Measurements from ENCODE around the gene NMUR1.

Gene NMUR1

DNA sequence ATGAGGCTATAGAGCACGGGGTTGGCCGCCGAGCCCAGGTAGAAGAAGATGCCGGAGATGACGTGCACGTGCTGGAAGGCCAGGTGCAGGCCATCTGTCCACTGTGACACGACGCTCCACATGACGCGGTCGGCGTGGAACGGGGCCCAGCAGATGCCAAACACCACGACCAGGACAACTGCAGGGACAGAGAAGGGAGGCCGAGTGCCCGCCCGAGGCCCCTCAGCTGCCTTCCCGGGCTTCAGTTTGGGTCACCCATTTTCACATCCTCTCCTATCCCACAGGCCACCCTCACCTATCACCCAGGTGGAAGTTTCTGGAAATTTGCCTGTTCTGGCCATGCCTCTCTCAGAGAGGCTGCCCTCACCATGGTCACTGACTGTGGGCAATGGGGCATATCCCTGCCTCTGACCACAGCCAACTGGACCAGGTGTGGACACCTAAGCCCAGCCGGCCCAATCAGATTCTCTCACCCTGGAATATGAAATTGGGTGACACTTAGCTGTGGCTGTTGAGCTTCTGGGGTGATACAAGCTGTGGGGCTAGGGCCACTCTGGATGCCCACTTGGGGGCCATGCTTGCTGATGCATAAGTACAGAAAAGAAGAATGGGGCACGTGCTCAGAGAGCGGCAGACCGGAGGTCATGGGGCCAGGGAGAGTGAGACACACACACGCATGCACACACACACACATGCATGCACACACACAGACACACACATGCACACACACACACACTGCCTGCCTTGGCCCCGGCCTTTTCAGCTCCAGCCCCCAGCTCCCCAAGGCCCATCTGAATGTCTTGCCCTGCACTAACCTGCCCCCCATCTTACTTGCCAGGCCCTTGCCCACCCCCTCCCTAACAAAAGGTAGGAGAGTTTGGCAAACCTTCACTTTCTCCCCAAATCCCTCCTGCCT, 4.7 kb downstream of the NMUR1 start:
- DNase-seq (ENCODE audit: low read depth in 2 of 2) = no peak

DNA sequence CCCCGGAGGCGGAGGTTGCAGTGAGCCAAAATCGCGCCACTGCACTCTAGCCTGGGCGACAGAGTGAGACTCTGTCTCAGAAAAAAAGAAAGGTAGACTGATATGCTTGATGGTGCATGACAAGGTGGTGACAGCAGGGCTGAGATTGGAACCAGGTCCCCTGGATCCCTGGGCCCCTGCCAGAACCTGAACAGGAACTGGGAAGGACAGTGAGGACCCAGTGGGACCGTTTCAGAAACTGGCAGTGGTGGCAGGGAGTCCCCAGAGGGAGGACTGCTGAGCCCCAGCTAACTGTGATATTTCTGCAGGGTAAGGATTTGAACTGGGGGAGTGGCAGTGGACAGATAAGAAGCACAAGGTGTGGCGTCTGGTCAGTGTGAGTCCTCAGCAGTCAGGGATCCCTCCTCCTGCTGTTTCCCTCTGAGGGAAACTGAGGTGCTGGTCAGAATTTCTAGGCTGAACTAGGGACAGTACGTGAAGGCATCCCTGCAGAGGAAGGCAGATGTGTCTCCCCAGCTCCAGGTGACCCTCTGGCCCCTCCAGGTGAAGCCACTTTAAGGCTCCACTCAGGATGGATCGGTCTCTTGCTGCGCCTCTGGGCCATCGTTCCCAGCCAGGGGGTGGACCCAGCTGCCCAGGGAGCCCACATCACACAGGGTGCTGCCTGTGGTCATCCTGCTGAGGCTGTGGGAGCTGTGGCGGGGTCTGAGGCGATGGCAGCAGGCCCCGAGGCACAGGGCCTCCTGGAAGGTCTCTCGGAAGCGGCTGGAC, 5.6 kb downstream of the NMUR1 start:
- DNase-seq (ENCODE audit: low read depth in 2 of 2) = no peak

DNA sequence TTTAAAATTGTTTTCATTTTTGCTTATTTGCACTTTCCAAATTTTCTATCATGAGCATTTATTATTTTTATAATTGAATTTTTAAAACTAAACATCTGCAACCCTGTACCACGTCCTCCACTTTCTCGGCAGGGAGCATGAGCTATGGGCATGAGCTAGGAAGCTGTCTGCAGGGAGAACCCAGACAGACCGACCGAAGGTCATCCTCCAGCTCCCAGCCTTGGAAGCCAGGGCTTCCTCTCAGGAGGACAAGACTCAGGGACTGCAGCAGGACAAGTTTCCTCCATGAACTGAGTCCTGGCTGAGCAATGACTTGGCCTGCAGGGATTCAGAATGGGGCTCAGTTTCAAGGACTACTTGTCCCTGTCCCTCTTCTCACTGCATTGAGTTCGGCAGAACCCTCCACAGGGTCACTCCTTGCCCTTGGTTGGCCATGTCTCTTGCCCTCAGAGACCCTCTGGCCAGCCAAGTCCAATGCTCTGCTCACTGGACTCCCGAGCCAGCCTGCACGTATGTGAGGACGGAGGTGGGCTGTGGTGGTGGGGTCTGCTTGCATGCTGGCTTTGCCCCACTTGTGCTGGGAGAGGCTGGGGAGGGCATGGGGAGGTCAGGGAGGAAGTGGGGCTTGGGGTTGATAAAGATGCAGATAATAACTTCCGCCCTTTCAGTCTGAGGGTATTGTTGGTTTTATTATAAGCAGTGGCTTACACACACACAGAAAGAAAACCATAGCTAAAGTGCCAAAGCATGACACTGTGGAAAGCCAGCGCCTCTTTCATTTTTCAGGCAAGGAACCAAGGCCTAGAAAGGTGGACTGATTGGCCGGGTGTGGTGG, 6.6 kb downstream of the NMUR1 start:
- no peak for DNase-seq (ENCODE audit: low read depth in 2 of 2)

DNA sequence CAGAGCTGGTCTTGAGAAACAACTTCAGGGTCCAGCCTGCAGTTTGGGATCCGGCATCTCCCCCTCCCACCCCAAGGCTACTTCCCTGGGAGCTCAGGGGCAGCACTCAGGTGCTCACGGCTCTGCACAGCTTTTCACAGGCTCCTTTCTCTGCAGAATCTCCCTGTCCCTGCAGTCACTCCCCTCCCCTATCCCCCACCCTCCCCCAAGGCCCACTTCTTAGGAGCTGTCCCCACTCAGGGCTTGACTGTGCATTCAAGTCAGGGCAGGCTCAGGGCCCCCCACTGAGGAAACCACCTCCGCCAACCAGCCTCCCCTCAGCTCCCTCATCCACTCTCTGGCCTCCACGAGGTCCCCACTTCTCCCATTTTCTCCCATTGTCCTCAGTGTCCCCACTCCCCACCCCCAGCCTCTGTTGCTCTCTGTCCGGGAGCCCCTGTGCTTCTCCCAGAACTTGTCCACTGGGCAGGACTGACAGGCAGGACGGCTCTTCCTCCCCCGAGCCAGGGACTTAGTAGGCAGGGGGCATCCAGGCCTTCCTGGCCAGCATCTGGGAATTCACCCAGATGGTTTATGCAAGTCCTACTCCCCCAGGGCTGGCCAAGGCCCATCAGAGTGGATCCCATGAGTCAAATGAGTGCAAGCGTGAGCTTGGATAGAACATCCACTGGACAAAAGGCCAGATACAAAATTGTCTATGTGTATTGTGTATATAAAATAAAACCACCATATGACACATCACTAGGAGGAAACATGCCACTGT, 7.6 kb downstream of the NMUR1 start:
- no peak for DNase-seq (ENCODE audit: low read depth in 2 of 2)

DNA sequence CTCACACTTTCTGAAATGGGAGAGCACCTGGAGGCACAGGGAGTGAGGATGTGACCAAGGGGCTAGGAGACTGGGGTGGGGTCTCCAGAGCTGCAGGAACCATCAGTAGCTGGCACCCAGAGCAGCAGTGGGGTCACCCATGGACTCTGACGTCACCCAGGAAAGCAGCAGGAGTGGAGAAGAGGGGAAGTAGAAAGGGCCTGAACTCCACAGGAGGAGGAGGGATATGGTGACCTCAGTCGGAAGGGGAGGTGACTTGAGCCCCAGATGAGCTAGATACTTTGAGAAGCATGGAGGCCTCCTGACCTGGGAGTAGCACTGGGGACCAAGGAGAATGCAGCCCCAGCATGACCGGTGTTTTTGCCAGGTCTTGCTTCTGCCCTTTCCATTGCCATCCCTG, 8.8 kb downstream of the NMUR1 start:
- DNase-seq (ENCODE audit: low read depth in 2 of 2) = no peak

DNA sequence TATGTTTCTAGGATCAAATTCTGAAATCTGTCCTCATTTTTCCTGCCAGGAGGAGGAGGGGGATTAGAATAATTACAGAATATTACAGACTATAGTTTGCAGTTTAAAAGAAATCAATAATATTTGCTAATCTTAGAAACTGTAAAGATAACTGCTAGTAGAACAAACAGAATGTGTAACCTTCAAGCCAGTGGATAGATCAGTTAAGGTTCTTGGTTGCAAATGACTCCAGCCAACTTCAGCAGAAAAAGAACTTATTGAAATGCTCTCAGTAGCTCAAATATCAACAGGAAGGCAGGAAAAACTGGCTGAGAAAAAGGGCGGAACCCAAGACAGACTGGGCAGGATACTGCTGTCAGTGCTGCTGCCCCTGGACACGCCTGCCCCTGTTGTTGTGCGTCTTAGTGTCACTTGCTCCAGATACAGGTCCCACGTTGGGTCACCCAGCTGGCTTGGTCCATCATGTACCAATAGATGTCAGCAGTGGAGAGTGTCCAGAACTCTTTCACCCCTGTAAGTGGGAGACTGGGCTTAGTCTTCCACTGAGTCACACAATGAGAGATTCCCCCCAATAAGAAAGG, 10.2 kb downstream of the NMUR1 start:
- DNase-seq (ENCODE audit: low read depth in 2 of 2) = no peak

DNA sequence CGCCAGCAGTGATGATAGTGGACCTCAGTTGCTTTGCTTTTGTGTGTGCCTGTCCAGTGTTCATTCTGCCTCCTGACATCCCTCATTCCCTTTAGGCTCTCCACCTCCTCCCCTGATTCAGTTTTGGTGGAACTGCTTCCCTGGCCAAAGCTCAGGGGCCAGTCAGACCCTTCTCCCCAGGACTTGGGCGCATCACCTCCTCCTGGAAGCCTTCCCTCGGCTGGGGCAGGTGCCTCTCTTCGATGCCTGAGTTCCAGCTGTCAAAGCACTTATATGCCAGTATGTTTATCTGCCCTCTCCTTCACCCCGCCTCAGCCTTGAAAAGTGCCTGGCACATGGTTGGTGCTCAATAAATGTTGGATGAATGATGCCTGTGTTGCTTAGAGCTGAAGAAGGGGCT, 11.5 kb downstream of the NMUR1 start:
- DNase-seq (ENCODE audit: low read depth in 2 of 2) = no peak

DNA sequence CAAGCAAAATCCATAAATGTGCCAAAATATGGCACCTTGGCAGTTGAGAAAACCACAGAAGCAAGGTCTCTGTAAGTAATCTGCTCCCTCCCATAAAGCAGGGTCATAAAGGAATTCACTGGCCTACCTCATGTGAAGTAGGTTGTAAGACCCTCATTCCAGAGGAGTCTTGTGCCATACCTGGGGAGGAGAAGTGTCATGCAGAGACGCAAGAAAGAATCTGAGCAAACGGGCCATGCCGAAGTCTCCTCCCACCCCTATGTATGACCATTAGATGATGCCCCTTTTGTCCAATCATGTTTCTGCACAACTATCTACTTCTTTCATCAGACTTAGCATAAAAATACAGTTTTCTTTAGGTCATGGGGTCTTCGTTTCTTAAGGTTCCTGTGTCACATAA, 14.6 kb downstream of the NMUR1 start:
- no peak for DNase-seq (ENCODE audit: low read depth in 2 of 2)

DNA sequence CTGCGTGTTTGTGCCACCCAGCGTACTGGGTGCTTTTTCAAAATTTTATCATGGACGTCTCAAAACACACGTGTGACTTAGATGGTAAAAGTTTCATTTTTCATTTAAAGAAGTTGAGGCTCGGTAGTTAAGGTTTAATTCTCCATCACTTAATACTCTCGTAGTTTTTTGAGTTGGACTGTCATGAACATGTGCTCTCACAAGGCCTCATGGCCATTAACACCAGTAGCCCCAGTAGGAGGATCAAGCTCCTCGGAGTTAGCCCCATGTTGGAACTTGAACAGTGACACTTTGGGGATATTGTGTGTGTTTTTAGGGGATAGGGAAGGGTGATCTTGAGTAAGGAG, 15.3 kb downstream of the NMUR1 start:
- no peak for DNase-seq (ENCODE audit: low read depth in 2 of 2)

DNA sequence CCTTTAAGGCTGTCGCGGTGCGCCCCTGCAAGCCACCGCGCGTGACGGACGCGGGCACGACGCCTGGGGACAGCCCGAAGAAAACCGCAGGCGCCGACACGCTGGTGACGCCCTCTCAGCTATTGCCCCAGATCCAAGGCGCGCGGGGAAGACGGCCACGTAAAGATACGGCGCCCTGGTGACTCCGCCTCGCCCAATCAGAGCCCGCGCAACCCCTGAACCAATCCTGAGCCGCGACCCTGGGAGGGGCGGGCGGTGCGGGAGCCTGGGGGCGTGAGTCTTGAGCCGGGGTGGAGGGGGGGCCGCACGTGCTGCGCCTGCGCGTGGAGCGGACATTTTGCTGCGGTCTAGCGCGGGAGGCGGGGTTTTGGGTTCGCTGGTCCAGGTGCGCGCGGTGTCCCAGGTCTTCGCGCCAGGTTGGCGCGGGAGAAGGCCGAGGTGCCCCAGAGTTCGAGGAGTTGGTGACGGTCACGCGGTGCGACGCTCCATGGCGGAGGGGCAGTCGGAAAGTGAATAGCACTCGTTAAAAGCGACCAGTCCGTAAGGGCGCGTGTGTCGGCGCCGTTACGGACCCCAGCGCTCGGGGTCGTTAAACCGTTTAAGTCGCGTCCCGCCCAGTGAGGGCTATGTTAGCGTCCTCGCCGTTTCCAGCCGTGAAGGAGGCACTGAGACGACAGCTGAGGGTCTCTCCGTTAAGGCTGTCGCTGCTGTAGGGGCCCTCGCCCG, 15.9 kb downstream of the NMUR1 start:
- DNase-seq (ENCODE audit: low read depth in 2 of 2) = peak; percentile 97 to 98

DNA sequence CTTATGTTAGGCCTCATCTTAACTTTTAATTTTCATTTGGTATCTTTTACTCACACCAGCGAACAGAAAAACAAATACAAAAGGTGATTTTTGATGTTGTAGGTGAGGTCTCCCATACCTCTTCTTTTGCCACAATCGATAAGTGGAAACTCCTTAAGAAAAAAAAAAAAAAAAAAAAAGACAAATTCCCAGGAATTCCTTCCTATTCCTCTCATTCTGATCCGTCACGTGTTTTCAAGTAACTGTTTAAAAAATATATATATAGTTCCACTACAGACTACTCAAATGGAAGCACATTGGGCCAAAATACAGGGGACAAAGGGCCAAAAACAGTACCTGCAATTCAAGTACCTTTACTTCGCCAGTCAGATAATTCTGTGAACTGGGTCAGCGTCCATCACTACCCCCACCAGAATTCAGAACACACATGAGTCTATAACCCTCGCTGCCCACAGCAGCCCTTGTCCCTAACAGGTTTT, 16.5 kb downstream of the NMUR1 start:
- no peak for DNase-seq (ENCODE audit: low read depth in 2 of 2)

DNA sequence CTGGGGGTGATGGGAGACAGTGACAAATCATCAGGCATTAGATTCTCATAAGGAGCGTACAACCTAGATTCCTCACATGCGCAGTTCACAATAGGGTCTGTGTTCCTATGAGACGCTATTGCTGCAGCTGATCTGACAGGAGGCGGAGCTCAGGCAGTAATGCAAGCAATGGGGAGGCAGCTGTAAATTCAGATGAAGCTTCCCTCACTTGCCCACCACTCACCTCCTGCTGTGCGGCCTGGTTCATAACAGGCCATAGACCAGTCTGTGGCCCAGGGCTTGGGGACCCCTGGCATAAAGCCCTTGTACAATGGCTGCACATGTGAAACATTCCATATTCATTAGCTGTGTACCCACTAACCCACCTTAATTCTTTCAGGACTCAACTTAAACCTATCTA, 18.0 kb downstream of the NMUR1 start:
- no peak for DNase-seq (ENCODE audit: low read depth in 2 of 2)

DNA sequence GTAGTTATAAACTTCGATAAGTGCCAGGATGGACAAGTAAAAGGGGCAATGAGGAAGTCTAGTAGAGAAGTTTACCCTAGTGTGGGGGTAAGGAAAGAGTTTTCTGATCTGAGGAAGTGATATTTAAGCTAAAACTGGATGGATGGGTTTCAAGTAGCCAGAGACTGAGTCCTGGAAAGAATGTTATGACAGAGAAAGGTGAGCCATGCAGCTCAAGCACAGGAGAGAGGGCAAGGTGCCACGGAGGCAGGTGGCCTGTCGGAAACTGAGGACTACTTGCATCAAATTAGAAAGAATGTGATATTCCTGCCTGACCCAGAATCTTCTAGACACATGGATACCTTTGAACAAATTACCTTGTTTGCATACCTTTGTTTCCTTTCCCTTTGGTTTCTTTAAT, 26.5 kb downstream of the NMUR1 start:
- no peak for DNase-seq (ENCODE audit: low read depth in 2 of 2)

DNA sequence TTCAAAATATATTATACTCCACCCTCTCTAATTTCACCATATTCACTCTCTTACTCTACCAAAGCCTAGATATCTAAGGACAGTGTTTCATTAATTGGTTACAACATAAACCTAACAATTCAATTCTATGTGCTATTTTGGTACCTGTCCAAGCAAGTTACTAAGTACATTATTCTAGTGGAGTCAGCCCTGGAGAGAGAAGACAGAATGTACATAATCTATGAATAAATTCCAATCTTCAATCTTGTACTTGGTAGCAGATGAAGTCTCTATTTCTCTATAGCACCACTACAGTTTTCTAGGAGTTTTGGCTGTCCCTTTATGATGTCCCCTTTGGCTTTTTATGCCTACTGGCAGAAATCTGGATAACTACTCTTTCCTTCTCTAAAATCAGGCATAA, 27.6 kb downstream of the NMUR1 start:
- no peak for DNase-seq (ENCODE audit: low read depth in 2 of 2)

DNA sequence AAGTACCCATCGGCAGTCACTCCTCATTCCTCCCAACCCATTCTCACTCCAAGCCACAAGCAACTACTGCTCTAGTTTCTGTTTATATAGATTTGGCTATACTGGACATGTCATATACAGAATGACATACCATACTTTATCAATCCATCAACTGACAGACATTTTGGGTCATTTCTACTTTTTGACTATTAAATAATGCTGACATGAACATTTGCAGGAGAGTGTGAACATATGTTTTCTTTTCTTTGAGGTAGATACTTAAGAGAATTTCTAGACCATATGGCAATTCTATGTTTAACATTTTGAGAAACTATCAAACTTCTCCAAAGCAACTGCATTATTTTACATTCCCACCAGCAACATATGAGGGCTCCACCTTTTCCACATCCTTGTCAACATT, 32.6 kb downstream of the NMUR1 start:
- DNase-seq (ENCODE audit: low read depth in 2 of 2) = no peak

DNA sequence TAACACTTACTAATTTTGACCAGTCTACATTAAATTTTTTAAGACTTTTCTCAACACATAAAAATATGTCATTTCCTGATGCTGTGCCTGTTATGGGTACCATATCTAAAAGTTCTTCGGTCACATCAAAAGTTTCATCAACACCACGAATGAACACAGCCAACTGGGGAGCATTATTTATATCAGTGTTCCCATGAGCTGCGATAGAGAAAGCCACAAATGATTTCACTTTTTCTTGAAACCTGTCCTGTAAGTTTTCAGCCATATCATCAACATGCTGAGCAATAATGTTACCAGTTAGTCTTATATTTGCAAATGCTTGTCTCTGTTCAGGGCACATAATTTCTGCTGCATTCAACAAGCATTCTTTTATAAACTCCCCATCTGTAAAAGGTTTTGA, 35.6 kb downstream of the NMUR1 start:
- no peak for DNase-seq (ENCODE audit: low read depth in 2 of 2)

DNA sequence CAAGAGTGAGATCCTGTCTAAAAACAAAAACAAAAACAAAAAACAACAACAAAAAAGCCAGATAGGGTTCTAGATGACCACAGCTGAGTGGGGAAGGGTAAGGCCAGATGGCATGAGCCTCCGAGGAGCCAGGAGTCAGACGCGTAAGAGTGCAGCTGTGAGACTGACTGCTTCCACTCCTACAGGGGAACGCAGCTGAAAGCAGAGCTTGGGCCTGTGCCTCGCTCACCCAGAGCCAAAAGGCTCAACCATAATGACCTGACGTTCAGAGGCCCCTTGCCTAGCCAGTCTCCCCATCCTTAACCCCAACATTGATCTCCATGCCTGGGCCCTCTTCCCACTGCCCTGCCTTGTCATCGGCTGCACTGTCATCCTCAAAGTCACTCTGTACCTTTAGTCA, 39.4 kb downstream of the NMUR1 start:
- no peak for DNase-seq (ENCODE audit: low read depth in 2 of 2)

DNA sequence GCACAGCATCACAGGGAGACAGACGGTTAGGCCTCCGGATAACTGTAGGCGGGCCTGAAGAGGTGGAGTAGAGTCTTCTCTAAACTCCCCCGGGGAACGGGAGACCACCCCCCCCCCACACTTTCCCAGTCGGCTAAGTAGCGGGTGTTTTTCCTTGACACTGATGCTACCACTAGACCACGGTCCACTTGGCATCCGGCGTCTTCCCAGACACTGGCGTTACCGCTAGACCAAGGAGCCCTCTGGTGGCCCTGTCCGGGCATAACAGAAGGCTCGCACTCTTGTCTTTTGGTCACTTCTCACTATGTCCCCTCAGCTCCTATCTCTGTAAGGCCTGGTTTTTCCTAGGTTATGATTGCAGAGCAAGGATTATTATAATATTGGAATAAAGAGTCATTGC, 40.3 kb downstream of the NMUR1 start:
- DNase-seq (ENCODE audit: low read depth in 2 of 2) = peak in 1 of 2 donors; percentile 17

DNA sequence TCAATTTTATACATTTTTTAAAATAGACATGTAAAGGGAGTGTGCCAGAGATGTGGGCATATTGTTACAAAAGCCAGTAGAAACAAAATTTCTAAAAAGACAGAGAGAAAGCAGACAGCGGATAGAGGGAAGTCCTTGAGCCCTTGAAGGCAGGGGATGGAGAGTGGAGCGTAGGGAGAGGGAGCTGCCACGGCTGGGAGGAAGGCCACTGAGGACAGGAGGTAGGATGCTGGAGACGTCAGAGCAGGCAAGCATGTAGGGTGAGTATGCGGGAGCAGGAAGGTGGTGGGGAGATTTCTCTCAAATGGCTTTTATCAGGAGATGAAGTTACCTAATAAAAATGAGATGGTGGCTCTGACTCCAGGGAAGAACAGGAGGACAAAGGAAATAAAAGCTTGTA, 41.9 kb downstream of the NMUR1 start:
- no peak for DNase-seq (ENCODE audit: low read depth in 2 of 2)

DNA sequence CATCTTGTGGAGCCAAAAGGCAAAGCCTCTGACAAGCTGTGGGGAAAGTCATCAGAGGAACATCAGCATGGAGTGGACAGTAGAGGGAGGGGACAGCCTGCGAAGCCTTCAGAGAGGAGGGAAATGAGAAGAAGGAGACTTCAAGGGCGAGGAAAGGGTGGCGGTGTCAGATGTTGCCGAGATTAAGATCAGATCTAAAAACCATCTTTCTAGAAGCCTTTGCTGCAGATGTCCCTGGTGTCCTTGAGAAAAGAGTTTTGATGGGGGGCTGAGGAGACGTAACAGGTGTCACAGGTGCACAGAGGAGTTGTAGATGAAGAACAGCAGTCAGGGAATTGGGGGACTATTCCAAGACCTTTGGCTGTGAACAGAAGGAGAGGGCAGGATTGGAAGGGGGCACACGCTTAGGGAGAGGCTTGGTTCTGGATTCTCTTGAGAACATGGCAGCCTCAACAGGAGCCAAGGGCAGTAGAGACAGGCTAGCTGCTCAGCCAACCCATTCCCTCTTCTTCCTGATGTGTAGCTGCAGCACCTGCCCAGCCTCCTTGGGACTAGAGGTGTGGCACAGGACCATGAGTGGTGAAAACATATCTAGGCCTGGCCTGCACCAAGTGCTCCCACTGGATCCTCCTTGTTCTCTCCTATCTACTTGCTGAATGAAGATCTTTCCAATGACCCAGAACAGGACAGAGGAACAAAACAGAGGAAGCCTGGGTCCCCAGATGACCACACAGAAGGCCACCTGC, 43.2 kb downstream of the NMUR1 start:
- no peak for DNase-seq (ENCODE audit: low read depth in 2 of 2)

All from stimulated activated CD4-positive, alpha-beta T cell treated with anti-CD3 and anti-CD28 coated beads, Interleukin-15, amount 100 ng/mL, for 48 hours (primary cell).